Adrenal gland (tissue), 12 donors: ENCODE data around the gene SPRR2E. TPM values are rescaled to one million over a fixed set of nuclear protein-coding genes. Genes with fewer than 3 reads are reported as not detected.

ENCODE experiments used
- DNase-seq, 7 donors: peaks; one replicate each; pipeline ENCODE4 v3.0.0-alpha.2; 2019 to 2020
- H3K27ac ChIP-seq, 5 donors: fragments of 200-600 bp; sonication (generic) in 4 of 5; 1 replicate in 3 of 5; 2 replicates in 2 of 5; pipeline versions ENCODE4 v1.5.1 to v1.8.0; 2016 to 2020; ENCODE audit warnings: mild to moderate bottlenecking in 1 of 5
- H3K27me3 ChIP-seq: fragments of 200-600 bp; 2 replicates; pipeline ENCODE4 v1.8.0; 2021
- H3K36me3 ChIP-seq, 2 donors: fragments of 200-600 bp; replicated peaks in 1 of 2; 1 replicate in 1 of 2; 2 replicates in 1 of 2; pipeline versions ENCODE4 v1.5.1 to v1.8.0; 2018 to 2022
- H3K4me1 ChIP-seq, 2 donors: fragments of 200-600 bp; replicated peaks in 1 of 2; 1 replicate in 1 of 2; 2 replicates in 1 of 2; pipeline versions ENCODE4 v1.5.1 to v1.8.0; 2018 to 2021
- H3K4me3 ChIP-seq, 4 donors: fragments of 200-600 bp; sonication (generic) in 3 of 4; one replicate each; pipeline ENCODE4 v1.5.1; 2016 to 2018
- H3K9me3 ChIP-seq, 3 donors: fragments of 200-600 bp; sonication (generic) in 1 of 3; replicated peaks in 1 of 3; 1 replicate in 2 of 3; 2 replicates in 1 of 3; pipeline versions ENCODE4 v1.5.1 to v1.8.0; 2016 to 2021
- CTCF ChIP-seq, 6 experiments: fragments of 450-650 bp in 4 of 6; fragments of 200-600 bp in 2 of 6; sonication (generic) in 1 of 6; IDR thresholded peaks; 1 replicate in 5 of 6; 2 replicates in 1 of 6; pipeline versions ENCODE4 v1.5.1 to v1.8.0; 2016 to 2021; ENCODE audit warnings: antibody characterized with exemption in 6 of 6, mild to moderate bottlenecking in 2 of 6, moderate library complexity in 1 of 6
- POLR2A ChIP-seq, 2 donors: fragments of 450-650 bp; IDR thresholded peaks; one replicate each; pipeline ENCODE4 v1.6.1; 2017; ENCODE audit warnings: antibody characterized with exemption in 2 of 2, mild to moderate bottlenecking in 2 of 2, moderate library complexity in 1 of 2
- WGBS, 4 donors: extraction: QIAGEN DNeasy Blood & Tissue Kit in 2 of 4; methylation state at CpG; one replicate each; pipeline versions ENCODE4 v1.1.5 to v1.1.7; 2013 to 2017; 5-methylcytosine and 5-hydroxymethylcytosine counted together
- intact Hi-C, 2 donors: fragments of 100-400 bp; cut with DNase I; formaldehyde crosslinking; loops; one replicate each; pipeline versions ENCODE4 v1.14.1 to v1.15.0; 2022 to 2023
- polyA plus RNA-seq, 3 donors: library from polyadenylated mRNA; stranded (reverse); fragments of 200-250 nt in 2 of 3; fragments of 350-450 nt in 1 of 3; fragmentation: Illumina TruSeq in 1 of 3; extraction: RNeasy Lipid Tissue Mini Kit (QIAGEN cat#74804) in 1 of 3; gene quantifications; one replicate each; pipeline ENCODE4 v1.2.3, GENCODE V29; 2013 to 2014
- small RNA-seq, 2 donors: library from RNA; depleted of rRNA; stranded (forward); fragments of <200 nt; gene quantifications; one replicate each; pipeline ENCODE3, GENCODE V24; 2016
- total RNA-seq, 9 donors: library from RNA; depleted of rRNA in 4 of 9; stranded (reverse); fragments of >200 nt in 4 of 9; fragments of 120-200 nt in 1 of 9; fragmentation: NEBNext Ultra II Directional in 1 of 9; extraction: Animal tissue kit (Norgen Biotek cat#: 25700) in 1 of 9; gene quantifications; one replicate each; pipeline versions ENCODE4 v1.1.0 to v1.2.4, GENCODE V29; 2013 to 2023
- donor health status: healthy with polysubstance abuse.
- donor health status: Bipolar disorder and iron deficiency.
- donor health status: DM: yes; HTN: yes; CAD: no.
- donor health status: DM: no; HTN: no; CAD: no.
- donor health status: DM: no; HTN: no; CAD: no.
- donor health status: DM: yes; HTN: yes; CAD: no.

SPRR2E gene
- total and polyA plus RNA-seq, 12 donors: 0.54 TPM; not detected in 11

DNA sequence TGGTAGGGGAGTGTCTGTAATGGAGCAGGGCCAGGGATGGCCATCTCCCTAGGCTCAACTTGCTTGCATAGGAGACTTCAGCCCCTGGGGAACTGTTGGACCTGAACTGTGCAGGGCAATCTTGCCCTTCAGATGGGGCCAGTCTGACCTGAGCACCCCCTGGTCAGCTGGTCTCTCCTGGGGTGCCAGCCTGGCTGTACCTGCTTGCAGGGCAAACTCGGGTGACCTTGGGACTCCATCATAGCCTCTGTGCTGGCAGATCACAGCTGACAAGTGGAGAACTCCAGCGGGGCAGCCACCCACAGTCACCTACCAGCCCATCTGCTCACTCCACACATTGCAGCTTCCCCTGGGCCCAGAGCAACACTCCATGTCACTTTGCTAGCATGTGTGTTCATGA lies 45.1 kb downstream of the SPRR2E start:
- WGBS, 4 donors: 73 to 100% (median 80%) methylated on average over 1 to 2 of the region's 2 CpGs; no CpG with 5 or more reads in 1 of the 4 donors
- intact Hi-C loops: no loop called here
- H3K27ac ChIP-seq: no peak overlapping the region
- H3K36me3 ChIP-seq: no peaks in the 10 kb centered on the region
- H3K9me3 ChIP-seq: no peaks in the 10 kb centered on the region
- no peak for DNase-seq
- H3K4me3 ChIP-seq: no peak overlapping the region
- H3K4me1 ChIP-seq: no peaks in the 10 kb centered on the region
- TF ChIP-seq CTCF (IDR thresholded peaks at IDR 0.05): no peak
- no peak for TF ChIP-seq POLR2A (IDR thresholded peaks at IDR 0.05)
- H3K27me3 ChIP-seq: peaks cover 4% of the 10 kb centered on the region

Small RNA genes within 50 kb of the gene (small RNA-seq; reads per million reads assigned to genes)
- 0 reads per million in 2 donors for gene SPRR2C

Other genes starting within 250 kb of the SPRR2E start
- gene LCE7A, start 234.5 kb downstream of the SPRR2E start, total RNA-seq: not detected
- gene LCE7A, start 234.5 kb downstream of the SPRR2E start, polyA plus RNA-seq: not detected
- not detected for gene SMCP, start 216.2 kb downstream of the SPRR2E start, total RNA-seq
- gene SMCP, start 216.2 kb downstream of the SPRR2E start, polyA plus RNA-seq: not detected
- gene IVL, start 186.0 kb downstream of the SPRR2E start, total RNA-seq: not detected
- gene IVL, start 186.0 kb downstream of the SPRR2E start, polyA plus RNA-seq: under 1 TPM in 2 of 3 donors, not detected in 1; 0.16 to 0.30 TPM
- gene SPRR5, start 147.3 kb downstream of the SPRR2E start, total RNA-seq: not detected
- not detected for gene SPRR5, start 147.3 kb downstream of the SPRR2E start, polyA plus RNA-seq
- gene SPRR4, start 123.9 kb downstream of the SPRR2E start, total RNA-seq: not detected
- not detected for gene SPRR4, start 123.9 kb downstream of the SPRR2E start, polyA plus RNA-seq
- gene SPRR1A, start 110.4 kb downstream of the SPRR2E start, total RNA-seq: not detected
- not detected for gene SPRR1A, start 110.4 kb downstream of the SPRR2E start, polyA plus RNA-seq
- under 1 TPM in 1 of 9 donors, not detected in 8; 0.67 TPM for gene SPRR3, start 92.8 kb downstream of the SPRR2E start, total RNA-seq
- 1 to 10 TPM; 2.2 to 6.1 (median 2.9) TPM for gene SPRR3, start 92.8 kb downstream of the SPRR2E start, polyA plus RNA-seq
- gene SPRR1B, start 63.3 kb downstream of the SPRR2E start, total RNA-seq: under 1 TPM in 1 of 9 donors, not detected in 8; 0.74 TPM
- gene SPRR1B, start 63.3 kb downstream of the SPRR2E start, polyA plus RNA-seq: under 1 TPM in 2 of 3 donors, not detected in 1; 0.74 to 0.80 TPM
- not detected for gene SPRR2D, start 53.4 kb downstream of the SPRR2E start, total RNA-seq
- gene SPRR2D, start 53.4 kb downstream of the SPRR2E start, polyA plus RNA-seq: under 1 TPM in 2 of 3 donors, not detected in 1; 0.71 to 0.88 TPM
- gene SPRR2A, start 37.0 kb downstream of the SPRR2E start, total RNA-seq: not detected
- under 1 TPM in 2 of 3 donors, not detected in 1; 0.97 to 0.98 TPM for gene SPRR2A, start 37.0 kb downstream of the SPRR2E start, polyA plus RNA-seq
- under 1 TPM in 1 of 9 donors, not detected in 8; 0.50 TPM for gene SPRR2B, start 22.9 kb downstream of the SPRR2E start, total RNA-seq
- gene SPRR2B, start 22.9 kb downstream of the SPRR2E start, polyA plus RNA-seq: not detected
- not detected for gene SPRR2F, start 19.0 kb upstream of the SPRR2E start, total RNA-seq
- gene SPRR2F, start 19.0 kb upstream of the SPRR2E start, polyA plus RNA-seq: not detected
- gene SPRR2G, start 56.4 kb upstream of the SPRR2E start, total RNA-seq: not detected
- gene SPRR2G, start 56.4 kb upstream of the SPRR2E start, polyA plus RNA-seq: not detected
- not detected for gene LELP1, start 108.9 kb upstream of the SPRR2E start, total RNA-seq
- gene LELP1, start 108.9 kb upstream of the SPRR2E start, polyA plus RNA-seq: not detected
- not detected for gene PRR9, start 123.1 kb upstream of the SPRR2E start, total RNA-seq
- not detected for gene PRR9, start 123.1 kb upstream of the SPRR2E start, polyA plus RNA-seq
- not detected for gene LORICRIN, start 165.2 kb upstream of the SPRR2E start, total RNA-seq
- not detected for gene LORICRIN, start 165.2 kb upstream of the SPRR2E start, polyA plus RNA-seq
- gene PGLYRP3, start 218.4 kb upstream of the SPRR2E start, total RNA-seq: not detected
- gene PGLYRP3, start 218.4 kb upstream of the SPRR2E start, polyA plus RNA-seq: not detected